ENCODE results near the gene TMEM130. TPM values are rescaled to one million over a fixed set of nuclear protein-coding genes. Genes with fewer than 3 reads are reported as not detected.

TMEM130 gene
- polyA plus RNA-seq, 1 of the 3 experiments (the other 2 are of a cell fraction), result 1.2 TPM

DNA sequence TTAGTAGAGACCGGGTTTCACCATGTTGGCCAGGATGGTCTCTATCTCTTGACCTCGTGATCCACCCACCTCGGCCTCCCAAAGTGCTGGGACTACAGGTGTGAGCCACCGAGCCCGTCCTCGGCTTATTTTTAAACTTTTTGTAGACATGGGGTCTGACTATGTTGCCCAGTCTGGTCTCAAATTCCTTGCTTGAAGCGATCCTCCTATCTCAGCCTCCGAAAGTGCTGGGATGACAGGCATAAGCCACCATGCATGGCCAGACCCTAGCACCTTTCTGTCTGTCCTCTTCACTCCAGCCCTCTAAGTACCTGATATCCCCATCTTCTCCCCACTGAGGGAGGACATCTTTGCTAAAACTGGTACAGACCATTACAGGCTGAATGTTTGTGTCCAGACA lies 41.4 kb downstream of the TMEM130 start:
- Histone ChIP-seq H3K9me2 (no peaks in the 10 kb centered on the region), H3K27ac (ENCODE audit: low read depth in 2 of 2, low read length in 1 of 2) (no peak overlapping the region), H3K27me3 (ENCODE audit: insufficient read depth) (no peaks in the 10 kb centered on the region; the same call in 1 of the 2 replicates), H4K20me1 (ENCODE audit: insufficient read depth) (no peaks in the 10 kb centered on the region), H3K4me1 (ENCODE audit: control insufficient read depth in 1 of 2, insufficient read depth in 2 of 2, low read depth in 1 of 2, low read length in 1 of 2) (peaks cover 0 to 17% of the 10 kb centered on the region in 2 experiments; a peak in 1 of 4 replicates), H3K36me3 (replicated peaks in 1 of 2; ENCODE audit: control insufficient read depth in 1 of 2, insufficient read depth in 2 of 2, low read length in 1 of 2) (no peaks in the 10 kb centered on the region), H3K4me3 (ENCODE audit: low read depth in 2 of 2, low read length in 1 of 2) (no peak overlapping the region), H3K9me3 (no peaks in the 10 kb centered on the region), H2AFZ (ENCODE audit: low read depth) (no peak overlapping the region), H3K79me2 (ENCODE audit: insufficient read depth) (no peaks in the 10 kb centered on the region), H3K9ac (no peak overlapping the region), H3F3A (replicated peaks; ENCODE audit: insufficient read depth) (no peaks in the 10 kb centered on the region), H3K4me2 (no peak overlapping the region)
- ChIA-PET POLR2A (interaction anchor here (0.6 kb wide), 1 partner anchor 29 kb away, joined by 4 read pairs; no protein-coding TSS in a partner anchor), CTCF (interaction anchor here (1.1 to 19.4 kb wide), 6 partner anchors 8 to 401 kb away, joined by 3 to 673 read pairs (median 26); no protein-coding TSS in a partner anchor)
- TF ChIP-seq, protein P1, sequence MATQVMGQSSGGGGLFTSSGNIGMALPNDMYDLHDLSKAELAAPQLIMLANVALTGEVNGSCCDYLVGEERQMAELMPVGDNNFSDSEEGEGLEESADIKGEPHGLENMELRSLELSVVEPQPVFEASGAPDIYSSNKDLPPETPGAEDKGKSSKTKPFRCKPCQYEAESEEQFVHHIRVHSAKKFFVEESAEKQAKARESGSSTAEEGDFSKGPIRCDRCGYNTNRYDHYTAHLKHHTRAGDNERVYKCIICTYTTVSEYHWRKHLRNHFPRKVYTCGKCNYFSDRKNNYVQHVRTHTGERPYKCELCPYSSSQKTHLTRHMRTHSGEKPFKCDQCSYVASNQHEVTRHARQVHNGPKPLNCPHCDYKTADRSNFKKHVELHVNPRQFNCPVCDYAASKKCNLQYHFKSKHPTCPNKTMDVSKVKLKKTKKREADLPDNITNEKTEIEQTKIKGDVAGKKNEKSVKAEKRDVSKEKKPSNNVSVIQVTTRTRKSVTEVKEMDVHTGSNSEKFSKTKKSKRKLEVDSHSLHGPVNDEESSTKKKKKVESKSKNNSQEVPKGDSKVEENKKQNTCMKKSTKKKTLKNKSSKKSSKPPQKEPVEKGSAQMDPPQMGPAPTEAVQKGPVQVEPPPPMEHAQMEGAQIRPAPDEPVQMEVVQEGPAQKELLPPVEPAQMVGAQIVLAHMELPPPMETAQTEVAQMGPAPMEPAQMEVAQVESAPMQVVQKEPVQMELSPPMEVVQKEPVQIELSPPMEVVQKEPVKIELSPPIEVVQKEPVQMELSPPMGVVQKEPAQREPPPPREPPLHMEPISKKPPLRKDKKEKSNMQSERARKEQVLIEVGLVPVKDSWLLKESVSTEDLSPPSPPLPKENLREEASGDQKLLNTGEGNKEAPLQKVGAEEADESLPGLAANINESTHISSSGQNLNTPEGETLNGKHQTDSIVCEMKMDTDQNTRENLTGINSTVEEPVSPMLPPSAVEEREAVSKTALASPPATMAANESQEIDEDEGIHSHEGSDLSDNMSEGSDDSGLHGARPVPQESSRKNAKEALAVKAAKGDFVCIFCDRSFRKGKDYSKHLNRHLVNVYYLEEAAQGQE (IDR thresholded peaks at IDR 0.05; ENCODE audit: low read depth, low read length), result no peak
- TF ChIP-seq RXRA (IDR thresholded peaks at IDR 0.05; ENCODE audit: borderline replicate concordance, low read depth) (no peak), POLR2AphosphoS5 (IDR thresholded peaks at IDR 0.05; ENCODE audit: low read depth, low read length) (no peak), NFIC (IDR thresholded peaks at IDR 0.05; ENCODE audit: borderline replicate concordance) (no peak), SMC3 (IDR thresholded peaks at IDR 0.05; ENCODE audit: low read depth, low read length) (no peak), EZH2phosphoT487 (IDR thresholded peaks at IDR 0.05; ENCODE audit: borderline replicate concordance, low read depth) (no peak), CHD2 (IDR thresholded peaks at IDR 0.05; ENCODE audit: low read length, partially characterized antibody) (no peak), GATA2 (CRISPR knock-in tag; IDR thresholded peaks at IDR 0.05) (no peak), MEF2A (IDR thresholded peaks at IDR 0.05; ENCODE audit: borderline replicate concordance, low read depth) (no peak), TEAD4 (IDR thresholded peaks at IDR 0.05; ENCODE audit: borderline replicate concordance, insufficient read depth) (no peak), NRF1 (IDR thresholded peaks at IDR 0.05; ENCODE audit: low read depth, low read length) (no peak), JUND (IDR thresholded peaks at IDR 0.05) (no peak), TCF12 (IDR thresholded peaks at IDR 0.05) (no peak), ELF1 (IDR thresholded peaks at IDR 0.05) (no peak), RFX5 (IDR thresholded peaks at IDR 0.05; ENCODE audit: low read length) (no peak), RAD21 (IDR thresholded peaks at IDR 0.05; ENCODE audit: low read length) (no peak), YY1 (IDR thresholded peaks at IDR 0.05; ENCODE audit: low read depth) (no peak), SIN3A (IDR thresholded peaks at IDR 0.05; ENCODE audit: borderline replicate concordance, low read depth, low read length) (no peak)
- TF ChIP-seq, protein P2, sequence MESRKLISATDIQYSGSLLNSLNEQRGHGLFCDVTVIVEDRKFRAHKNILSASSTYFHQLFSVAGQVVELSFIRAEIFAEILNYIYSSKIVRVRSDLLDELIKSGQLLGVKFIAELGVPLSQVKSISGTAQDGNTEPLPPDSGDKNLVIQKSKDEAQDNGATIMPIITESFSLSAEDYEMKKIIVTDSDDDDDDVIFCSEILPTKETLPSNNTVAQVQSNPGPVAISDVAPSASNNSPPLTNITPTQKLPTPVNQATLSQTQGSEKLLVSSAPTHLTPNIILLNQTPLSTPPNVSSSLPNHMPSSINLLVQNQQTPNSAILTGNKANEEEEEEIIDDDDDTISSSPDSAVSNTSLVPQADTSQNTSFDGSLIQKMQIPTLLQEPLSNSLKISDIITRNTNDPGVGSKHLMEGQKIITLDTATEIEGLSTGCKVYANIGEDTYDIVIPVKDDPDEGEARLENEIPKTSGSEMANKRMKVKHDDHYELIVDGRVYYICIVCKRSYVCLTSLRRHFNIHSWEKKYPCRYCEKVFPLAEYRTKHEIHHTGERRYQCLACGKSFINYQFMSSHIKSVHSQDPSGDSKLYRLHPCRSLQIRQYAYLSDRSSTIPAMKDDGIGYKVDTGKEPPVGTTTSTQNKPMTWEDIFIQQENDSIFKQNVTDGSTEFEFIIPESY (IDR thresholded peaks at IDR 0.05; ENCODE audit: borderline replicate concordance, low read depth), result no peak
- TF ChIP-seq, protein P3, sequence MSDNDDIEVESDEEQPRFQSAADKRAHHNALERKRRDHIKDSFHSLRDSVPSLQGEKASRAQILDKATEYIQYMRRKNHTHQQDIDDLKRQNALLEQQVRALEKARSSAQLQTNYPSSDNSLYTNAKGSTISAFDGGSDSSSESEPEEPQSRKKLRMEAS (IDR thresholded peaks at IDR 0.05; ENCODE audit: low read depth), result no peak
- no peak for DNase-seq
- WGBS (ENCODE audit: low lambda C conversion rate), result 57% methylated on average over 8 of the region's 8 CpGs

Data from SK-N-SH (cell line).